ENCODE results near the gene SUPT16H.

SUPT16H gene

DNA sequence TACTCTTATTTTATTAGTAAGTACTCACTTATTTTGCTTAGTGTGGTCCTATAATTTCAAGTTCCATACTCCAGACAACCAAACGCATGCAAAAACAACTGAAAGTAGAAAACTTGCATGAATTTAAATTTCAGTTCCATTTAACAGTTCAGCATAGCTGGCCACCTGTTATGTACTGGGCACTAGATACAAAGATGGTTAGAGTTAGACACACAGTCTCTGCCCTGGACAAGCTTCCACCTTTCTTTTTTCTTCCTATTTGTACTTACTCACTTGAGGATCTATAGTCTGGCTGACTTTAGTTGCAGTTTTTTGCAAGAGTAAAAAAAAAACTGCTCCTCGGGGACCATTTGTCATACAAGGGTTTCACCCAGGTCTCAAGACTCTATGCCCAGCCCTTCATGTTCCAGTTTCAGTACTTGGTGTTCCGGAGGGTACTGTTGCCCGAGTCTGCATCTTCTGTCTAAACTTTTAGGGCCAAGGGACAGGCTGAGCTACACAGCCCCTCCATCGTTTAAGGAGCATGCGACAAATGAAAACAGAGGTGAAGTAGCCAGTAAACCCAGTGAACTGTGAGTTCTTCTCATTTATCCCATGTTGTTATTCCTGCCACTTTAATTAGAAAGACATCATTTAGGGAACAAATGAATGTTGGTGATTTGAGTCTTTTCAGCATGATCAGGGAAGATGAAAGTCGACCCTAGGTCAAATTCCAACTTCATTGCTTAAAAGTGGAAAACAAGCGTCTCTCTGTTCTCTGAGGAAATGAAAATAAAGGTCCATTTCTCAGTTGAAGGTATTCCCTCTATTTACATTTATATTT, 81.6 kb downstream of the SUPT16H start:
- FAIRE-seq, result no peak
- DNase-seq (ENCODE audit: low spot score), result no peak

All from urothelium cell line (cell line).